K562 (cell line): ENCODE measurements around the gene NSMF. TPM values are rescaled to one million over a fixed set of nuclear protein-coding genes. Genes with fewer than 3 reads are reported as not detected.

Source experiments
- ATF7 ChIP-seq: fragments of 450-650 bp; IDR thresholded peaks from 2 replicates; pipeline ENCODE4 v1.7.1; 2014; ENCODE audit warnings: mild to moderate bottlenecking, moderate library complexity
- HDAC6 ChIP-seq: IDR thresholded peaks from 2 replicates; pipeline ENCODE4 v1.6.1; 2012; ENCODE audit warnings: low read depth, mild to moderate bottlenecking, control low read depth, inconsistent platforms, low read length, moderate library complexity
- HIVEP1 ChIP-seq: fragments of 250-450 bp; sonication (Bioruptor Pico); IDR thresholded peaks from 2 replicates; pipeline ENCODE4 v1.4.0; 2020; ENCODE audit warnings: mild to moderate bottlenecking
- NONO ChIP-seq, 2 experiments: fragments of 200-400 bp in 1 of 2; fragments of 450-650 bp in 1 of 2; formaldehyde crosslinking in 1 of 2; IDR thresholded peaks; 2 replicates each; pipeline ENCODE4 v1.6.1; 2017; ENCODE audit warnings: low read depth in 2 of 2, mild to moderate bottlenecking in 2 of 2, moderate library complexity in 2 of 2, low read length in 1 of 2
- PTTG1 ChIP-seq: fragments of 450-650 bp; IDR thresholded peaks from 2 replicates; pipeline ENCODE4 v1.6.1; 2016; ENCODE audit warnings: low read depth, mild to moderate bottlenecking, missing genetic modification characterization, missing compliant biosample characterization
- SMARCB1 ChIP-seq: IDR thresholded peaks from 2 replicates; pipeline ENCODE4 v1.6.1; 2011; ENCODE audit warnings: improper control_type of control experiment, low read depth; ENCODE audit not compliant: insufficient read length
- STAT5B ChIP-seq: fragments of 250-450 bp; sonication (Bioruptor Pico); IDR thresholded peaks from 2 replicates; pipeline ENCODE4 v1.8.0; 2021; ENCODE audit warnings: mild to moderate bottlenecking, inconsistent platforms
- ZNF140 ChIP-seq: fragments of 250-450 bp; sonication (Bioruptor Pico); IDR thresholded peaks from 2 replicates; pipeline ENCODE4 v1.8.0; 2021; ENCODE audit warnings: moderate library complexity, mild to moderate bottlenecking, inconsistent platforms
- ZNF444 ChIP-seq: fragments of 250-450 bp; sonication (Bioruptor Pico); IDR thresholded peaks from 2 replicates; pipeline ENCODE4 v1.4.0; 2020; ENCODE audit warnings: mild to moderate bottlenecking, moderate library complexity
- polyA plus RNA-seq, 8 experiments: library from polyadenylated mRNA; depleted of rRNA in 4 of 8; stranded (reverse) in 5 of 8; unstranded in 3 of 8; fragments of >200 nt; fragmentation: Nextera tagmentation in 2 of 8; fragmentation: Illumina TruSeq in 1 of 8; extraction: Ambion mirVana in 2 of 8; extraction: Trizol in 1 of 8; gene quantifications; 2 replicates each; pipeline versions ENCODE4 v1.2.1 to v1.2.3, GENCODE V29; 2011 to 2014; ENCODE audit warnings: inconsistent platforms in 1 of 8, missing spikeins in 1 of 8
- total RNA-seq, 7 experiments: library from RNA; depleted of rRNA in 6 of 7; stranded (reverse); fragments of >200 nt in 6 of 7; fragmentation: Illumina TruSeq in 2 of 7; extraction: Trizol in 2 of 7; gene quantifications; 2 replicates each; pipeline versions ENCODE4 v1.2.1 to v1.2.3, GENCODE V29; 2011 to 2021; ENCODE audit warnings: low replicate concordance in 1 of 7
- TF ChIP-seq, protein P1 (sequence below), 2 experiments: fragments of 450-650 bp; formaldehyde crosslinking in 1 of 2; IDR thresholded peaks; 2 replicates each; pipeline versions ENCODE4 v1.4.0 to v1.6.1; 2014 to 2020; ENCODE audit warnings: mild to moderate bottlenecking in 2 of 2, borderline replicate concordance in 1 of 2, low read depth in 1 of 2
- TF ChIP-seq, protein P2 (sequence below): fragments of 450-650 bp; IDR thresholded peaks from 2 replicates; pipeline ENCODE4 v1.6.1; 2016; ENCODE audit warnings: mild to moderate bottlenecking
- TF ChIP-seq, protein P3 (sequence below), 2 experiments: fragments of 450-650 bp in 1 of 2; sonication (generic) in 1 of 2; formaldehyde crosslinking; conservative IDR thresholded peaks; 2 replicates each; pipeline versions ENCODE4 v1.4.0 to v1.8.1; 2020 to 2022; ENCODE audit warnings: mild to moderate bottlenecking in 1 of 2, missing genetic modification reagents in 1 of 2
- TF ChIP-seq, protein P4 (sequence below): fragments of 250-450 bp; sonication (Bioruptor Pico); IDR thresholded peaks from 2 replicates; pipeline ENCODE4 v1.4.0; 2020; ENCODE audit warnings: mild to moderate bottlenecking
- TF ChIP-seq, protein P5 (sequence below): fragments of 250-450 bp; sonication (Bioruptor Pico); IDR thresholded peaks from 2 replicates; pipeline ENCODE4 v1.8.0; 2021; ENCODE audit warnings: moderate library complexity, mild to moderate bottlenecking, inconsistent platforms

NSMF gene
- total and polyA plus RNA-seq, 9 of the 15 experiments (the other 6 are each of a cell fraction or from before 2014, with no cell fraction given) = 0.20 to 82.7 (median 29.3) TPM

DNA sequence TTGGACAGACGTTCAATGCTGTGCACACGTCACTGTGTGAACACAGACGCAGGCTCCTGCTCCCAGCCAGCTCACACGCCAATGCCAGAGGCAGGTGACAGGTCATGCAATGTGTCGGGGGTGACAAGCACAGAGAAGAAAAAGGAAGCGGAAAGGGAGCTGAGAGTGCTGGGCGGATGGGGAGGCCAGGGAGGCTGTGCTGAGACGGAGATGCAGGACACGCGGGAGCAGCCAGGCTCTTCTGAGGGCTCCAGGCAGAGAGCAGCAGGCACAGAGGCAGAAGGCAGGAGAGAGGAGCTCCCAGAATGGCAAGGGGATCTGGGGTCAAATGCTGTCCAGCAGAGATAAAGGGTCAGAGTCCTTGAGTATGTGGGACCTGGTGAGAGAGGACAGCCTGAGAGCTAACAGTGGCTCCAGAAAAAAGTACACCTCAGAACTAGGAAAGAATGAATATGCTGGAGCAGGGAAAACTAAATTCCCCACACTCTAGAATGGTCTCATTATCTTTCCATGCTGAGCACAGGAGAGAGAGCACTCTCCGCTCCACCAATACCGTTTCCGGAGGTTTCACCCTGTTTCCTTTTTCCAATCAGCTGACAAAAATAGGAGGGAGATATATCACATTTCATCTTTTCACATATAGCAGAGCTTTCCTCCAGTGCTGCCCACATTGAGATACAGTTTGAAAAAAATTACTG lies 32.8 kb upstream of the NSMF start (continued):
- TF ChIP-seq ZNF444 (CRISPR knock-in tag) (no peak), STAT5B (CRISPR knock-in tag) (no peak), ATF7 (peak; percentile 38; the same call in 1 of the 2 replicates), SMARCB1 (peak; percentile 44), PTTG1 (tag) (no peak), NONO (IDR thresholded peaks at IDR 0.05; ENCODE audit: low read depth in 2 of 2, low read length in 1 of 2) (no peak), ZNF140 (CRISPR knock-in tag) (no peak), HDAC6 (no peak), HIVEP1 (no peak)
- TF ChIP-seq, protein P1, sequence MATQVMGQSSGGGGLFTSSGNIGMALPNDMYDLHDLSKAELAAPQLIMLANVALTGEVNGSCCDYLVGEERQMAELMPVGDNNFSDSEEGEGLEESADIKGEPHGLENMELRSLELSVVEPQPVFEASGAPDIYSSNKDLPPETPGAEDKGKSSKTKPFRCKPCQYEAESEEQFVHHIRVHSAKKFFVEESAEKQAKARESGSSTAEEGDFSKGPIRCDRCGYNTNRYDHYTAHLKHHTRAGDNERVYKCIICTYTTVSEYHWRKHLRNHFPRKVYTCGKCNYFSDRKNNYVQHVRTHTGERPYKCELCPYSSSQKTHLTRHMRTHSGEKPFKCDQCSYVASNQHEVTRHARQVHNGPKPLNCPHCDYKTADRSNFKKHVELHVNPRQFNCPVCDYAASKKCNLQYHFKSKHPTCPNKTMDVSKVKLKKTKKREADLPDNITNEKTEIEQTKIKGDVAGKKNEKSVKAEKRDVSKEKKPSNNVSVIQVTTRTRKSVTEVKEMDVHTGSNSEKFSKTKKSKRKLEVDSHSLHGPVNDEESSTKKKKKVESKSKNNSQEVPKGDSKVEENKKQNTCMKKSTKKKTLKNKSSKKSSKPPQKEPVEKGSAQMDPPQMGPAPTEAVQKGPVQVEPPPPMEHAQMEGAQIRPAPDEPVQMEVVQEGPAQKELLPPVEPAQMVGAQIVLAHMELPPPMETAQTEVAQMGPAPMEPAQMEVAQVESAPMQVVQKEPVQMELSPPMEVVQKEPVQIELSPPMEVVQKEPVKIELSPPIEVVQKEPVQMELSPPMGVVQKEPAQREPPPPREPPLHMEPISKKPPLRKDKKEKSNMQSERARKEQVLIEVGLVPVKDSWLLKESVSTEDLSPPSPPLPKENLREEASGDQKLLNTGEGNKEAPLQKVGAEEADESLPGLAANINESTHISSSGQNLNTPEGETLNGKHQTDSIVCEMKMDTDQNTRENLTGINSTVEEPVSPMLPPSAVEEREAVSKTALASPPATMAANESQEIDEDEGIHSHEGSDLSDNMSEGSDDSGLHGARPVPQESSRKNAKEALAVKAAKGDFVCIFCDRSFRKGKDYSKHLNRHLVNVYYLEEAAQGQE (IDR thresholded peaks at IDR 0.05; ENCODE audit: borderline replicate concordance) = peak; percentile 29; the same call in 1 of the 2 replicates
- TF ChIP-seq, protein P1 (CRISPR knock-in tag; IDR thresholded peaks at IDR 0.05; ENCODE audit: low read depth) = no peak
- TF ChIP-seq, protein P2, sequence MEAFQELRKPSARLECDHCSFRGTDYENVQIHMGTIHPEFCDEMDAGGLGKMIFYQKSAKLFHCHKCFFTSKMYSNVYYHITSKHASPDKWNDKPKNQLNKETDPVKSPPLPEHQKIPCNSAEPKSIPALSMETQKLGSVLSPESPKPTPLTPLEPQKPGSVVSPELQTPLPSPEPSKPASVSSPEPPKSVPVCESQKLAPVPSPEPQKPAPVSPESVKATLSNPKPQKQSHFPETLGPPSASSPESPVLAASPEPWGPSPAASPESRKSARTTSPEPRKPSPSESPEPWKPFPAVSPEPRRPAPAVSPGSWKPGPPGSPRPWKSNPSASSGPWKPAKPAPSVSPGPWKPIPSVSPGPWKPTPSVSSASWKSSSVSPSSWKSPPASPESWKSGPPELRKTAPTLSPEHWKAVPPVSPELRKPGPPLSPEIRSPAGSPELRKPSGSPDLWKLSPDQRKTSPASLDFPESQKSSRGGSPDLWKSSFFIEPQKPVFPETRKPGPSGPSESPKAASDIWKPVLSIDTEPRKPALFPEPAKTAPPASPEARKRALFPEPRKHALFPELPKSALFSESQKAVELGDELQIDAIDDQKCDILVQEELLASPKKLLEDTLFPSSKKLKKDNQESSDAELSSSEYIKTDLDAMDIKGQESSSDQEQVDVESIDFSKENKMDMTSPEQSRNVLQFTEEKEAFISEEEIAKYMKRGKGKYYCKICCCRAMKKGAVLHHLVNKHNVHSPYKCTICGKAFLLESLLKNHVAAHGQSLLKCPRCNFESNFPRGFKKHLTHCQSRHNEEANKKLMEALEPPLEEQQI = no peak
- TF ChIP-seq, protein P3, sequence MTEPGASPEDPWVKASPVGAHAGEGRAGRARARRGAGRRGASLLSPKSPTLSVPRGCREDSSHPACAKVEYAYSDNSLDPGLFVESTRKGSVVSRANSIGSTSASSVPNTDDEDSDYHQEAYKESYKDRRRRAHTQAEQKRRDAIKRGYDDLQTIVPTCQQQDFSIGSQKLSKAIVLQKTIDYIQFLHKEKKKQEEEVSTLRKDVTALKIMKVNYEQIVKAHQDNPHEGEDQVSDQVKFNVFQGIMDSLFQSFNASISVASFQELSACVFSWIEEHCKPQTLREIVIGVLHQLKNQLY (CRISPR knock-in tag; conservative IDR thresholded peaks at IDR 0.05) = no peak
- TF ChIP-seq, protein P4, sequence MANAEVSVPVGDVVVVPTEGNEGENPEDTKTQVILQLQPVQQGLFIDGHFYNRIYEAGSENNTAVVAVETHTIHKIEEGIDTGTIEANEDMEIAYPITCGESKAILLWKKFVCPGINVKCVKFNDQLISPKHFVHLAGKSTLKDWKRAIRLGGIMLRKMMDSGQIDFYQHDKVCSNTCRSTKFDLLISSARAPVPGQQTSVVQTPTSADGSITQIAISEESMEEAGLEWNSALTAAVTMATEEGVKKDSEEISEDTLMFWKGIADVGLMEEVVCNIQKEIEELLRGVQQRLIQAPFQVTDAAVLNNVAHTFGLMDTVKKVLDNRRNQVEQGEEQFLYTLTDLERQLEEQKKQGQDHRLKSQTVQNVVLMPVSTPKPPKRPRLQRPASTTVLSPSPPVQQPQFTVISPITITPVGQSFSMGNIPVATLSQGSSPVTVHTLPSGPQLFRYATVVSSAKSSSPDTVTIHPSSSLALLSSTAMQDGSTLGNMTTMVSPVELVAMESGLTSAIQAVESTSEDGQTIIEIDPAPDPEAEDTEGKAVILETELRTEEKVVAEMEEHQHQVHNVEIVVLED (CRISPR knock-in tag) = no peak
- TF ChIP-seq, protein P5, sequence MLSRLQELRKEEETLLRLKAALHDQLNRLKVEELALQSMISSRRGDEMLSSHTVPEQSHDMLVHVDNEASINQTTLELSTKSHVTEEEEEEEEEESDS (CRISPR knock-in tag) = no peak
